Activated effector memory CD4-positive, alpha-beta T cell treated with anti-CD3 and anti-CD28 coated beads, Interleukin-2, amount 50 U/mL, for 16 hours (primary cell): Measurements from ENCODE around the gene TSC22D1.
"Not testable (repeated sequence)": the region's sequence is repeated elsewhere in the genome, so short reads cannot be mapped to it uniquely, and the experiment has no call there.

Experiments
- DNase-seq: peaks from one replicate; pipeline ENCODE4 v3.0.0-alpha.2; 2020

The TSC22D1 gene

GRCh38 chr13:44575741-44576350 lies at the start of gene TSC22D1:
TSC22D1 (minus strand) TSS chr13:44576330; CDS start chr13:44576074, 256 bp downstream.
- DNase-seq: peak; percentile 87

GRCh38 chr13:44622708-44623107 lies 46.6 kb upstream of the TSC22D1 start:
- DNase-seq: no peak

DNA sequence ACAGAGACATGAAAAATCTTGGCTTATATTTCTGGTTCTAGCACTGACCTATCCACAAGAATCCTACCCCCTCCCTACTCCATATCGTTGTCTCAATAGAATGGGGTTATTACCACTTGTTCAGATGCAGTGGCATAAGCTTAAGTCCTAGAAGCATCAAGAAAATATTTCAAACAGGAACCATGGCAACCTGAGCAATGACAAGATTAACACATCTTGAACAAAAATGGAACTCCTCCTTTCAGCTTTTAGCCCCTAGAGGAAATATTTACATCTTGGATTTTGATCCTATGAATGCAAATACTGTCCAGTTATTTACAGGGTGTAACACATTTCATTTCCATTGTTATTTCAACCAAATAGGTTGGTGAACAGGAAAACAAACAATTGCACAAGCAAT lies 46.1 kb upstream of the TSC22D1 start:
- DNase-seq: no peak

GRCh38 chr13:44620057-44620456 lies 43.9 kb upstream of the TSC22D1 start:
- no peak for DNase-seq

DNA sequence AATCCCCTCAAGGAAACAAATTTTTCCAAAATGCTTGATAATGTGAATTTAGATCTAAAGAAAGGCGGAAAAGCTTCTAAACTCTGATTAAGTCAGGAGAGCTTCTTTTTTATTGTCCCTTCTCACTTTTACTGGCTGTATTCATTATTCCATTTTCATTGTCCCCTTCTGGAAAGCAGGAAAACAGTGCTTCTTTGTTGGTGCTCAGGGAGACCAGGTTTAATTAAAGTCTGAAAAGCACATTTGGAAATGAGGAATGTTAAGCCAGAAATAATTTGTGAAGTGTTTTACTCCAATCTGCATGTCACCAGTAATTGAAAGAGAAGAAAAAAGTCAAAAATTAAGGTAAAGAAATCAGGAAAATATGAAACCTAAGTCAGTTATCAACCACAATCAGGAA lies 43.5 kb upstream of the TSC22D1 start:
- no peak for DNase-seq

- DNase-seq: no peak
Observed at GRCh38 chr13:44618326-44618725, 42.2 kb upstream of the TSC22D1 start.

DNA sequence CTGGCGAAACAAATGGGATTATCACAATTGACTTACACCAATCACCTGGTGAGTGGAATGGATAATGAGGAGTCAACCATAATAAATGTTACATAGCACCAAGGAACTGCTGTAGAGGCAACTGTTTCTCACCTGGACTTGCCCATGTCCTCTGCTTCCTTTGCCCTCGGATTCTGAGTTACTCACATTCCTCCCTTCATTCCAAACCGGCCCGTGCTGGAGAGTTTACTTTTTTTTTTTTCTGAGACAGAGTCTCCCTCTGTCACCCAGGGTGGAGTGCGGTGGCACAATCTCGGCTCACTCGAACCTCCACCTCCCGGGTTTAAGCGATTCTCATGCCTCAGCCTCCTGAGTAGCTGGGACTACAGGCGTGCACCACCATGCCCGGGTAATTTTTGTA lies 41.5 kb upstream of the TSC22D1 start:
- DNase-seq: no peak

- DNase-seq: no peak
Observed at GRCh38 chr13:44609137-44609536, 33.0 kb upstream of the TSC22D1 start.

- DNase-seq: no peak
Observed at GRCh38 chr13:44605721-44606120, 29.6 kb upstream of the TSC22D1 start.

DNA sequence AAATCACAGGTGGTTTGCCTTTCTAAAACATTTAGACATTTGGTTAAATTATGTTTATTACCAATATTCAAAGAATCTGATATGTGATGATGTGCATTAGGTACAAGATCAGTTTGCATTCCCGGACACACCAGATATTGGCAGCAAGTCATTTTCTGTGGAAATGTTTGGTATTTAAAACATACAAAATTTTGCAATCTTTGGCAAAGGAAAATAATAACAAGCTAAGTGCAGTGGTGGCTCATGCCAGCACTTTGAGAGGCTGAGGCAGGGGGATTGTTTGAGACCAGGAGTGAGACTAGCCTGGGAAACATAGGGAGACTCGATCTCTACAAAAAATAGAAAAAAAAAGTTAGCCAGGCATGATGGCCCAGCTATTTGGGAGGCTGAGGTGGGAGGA lies 29.1 kb upstream of the TSC22D1 start:
- DNase-seq: no peak

DNA sequence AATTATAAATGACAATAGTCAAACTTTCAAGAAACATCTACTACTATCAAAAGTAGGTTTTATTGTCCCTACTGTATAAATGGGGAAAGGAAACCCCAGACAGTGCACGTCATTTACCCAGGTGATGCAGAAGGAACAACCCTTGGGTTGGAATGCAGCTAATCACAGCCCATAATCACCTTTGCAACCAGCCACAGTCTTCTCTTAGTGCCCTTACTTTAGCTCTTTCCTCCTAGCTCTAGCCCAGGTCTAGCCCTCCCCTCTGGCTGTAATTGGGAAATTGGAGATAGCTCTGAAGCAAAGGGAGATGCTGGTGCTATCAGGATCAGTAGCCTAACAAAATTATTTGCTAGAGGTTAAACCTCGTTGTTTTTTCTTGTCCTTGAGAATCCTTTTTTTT lies 25.5 kb upstream of the TSC22D1 start:
- DNase-seq: no peak

DNA sequence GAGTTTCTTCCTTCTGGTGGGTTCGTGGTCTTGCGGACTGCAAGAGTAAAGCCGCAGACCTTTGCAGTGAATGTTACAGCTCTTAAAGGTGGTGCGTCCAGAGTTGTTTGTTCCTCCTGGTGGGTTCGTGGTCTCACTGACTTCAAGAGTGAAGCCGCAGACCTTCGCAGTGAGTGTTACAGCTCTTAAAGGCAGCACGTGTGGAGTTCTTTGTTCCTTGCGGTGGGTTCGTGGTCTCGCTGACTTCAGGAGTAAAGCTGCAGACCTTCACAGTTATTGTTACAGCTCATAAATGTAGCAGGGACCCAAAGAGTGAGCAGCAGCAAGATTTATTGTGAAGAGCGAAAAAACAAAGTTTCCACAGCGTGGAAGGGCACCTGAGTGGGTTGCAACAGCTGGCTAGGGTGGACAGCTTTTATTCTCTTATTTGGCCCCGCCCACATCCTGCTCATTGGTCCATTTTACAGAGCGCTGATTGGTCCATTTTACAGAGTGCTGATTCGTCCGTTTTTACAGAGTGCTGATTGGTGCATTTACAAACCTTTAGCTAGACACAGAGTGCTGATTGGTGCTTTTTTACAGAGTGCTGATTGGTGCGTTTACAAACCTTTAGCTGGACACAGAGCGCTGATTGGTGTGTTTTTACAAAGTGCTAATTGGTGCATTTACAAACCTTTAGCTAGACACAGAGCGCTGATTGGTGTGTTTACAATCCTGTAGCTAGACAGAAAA lies 17.9 kb upstream of the TSC22D1 start:
- not testable (repeated sequence) for DNase-seq

DNA sequence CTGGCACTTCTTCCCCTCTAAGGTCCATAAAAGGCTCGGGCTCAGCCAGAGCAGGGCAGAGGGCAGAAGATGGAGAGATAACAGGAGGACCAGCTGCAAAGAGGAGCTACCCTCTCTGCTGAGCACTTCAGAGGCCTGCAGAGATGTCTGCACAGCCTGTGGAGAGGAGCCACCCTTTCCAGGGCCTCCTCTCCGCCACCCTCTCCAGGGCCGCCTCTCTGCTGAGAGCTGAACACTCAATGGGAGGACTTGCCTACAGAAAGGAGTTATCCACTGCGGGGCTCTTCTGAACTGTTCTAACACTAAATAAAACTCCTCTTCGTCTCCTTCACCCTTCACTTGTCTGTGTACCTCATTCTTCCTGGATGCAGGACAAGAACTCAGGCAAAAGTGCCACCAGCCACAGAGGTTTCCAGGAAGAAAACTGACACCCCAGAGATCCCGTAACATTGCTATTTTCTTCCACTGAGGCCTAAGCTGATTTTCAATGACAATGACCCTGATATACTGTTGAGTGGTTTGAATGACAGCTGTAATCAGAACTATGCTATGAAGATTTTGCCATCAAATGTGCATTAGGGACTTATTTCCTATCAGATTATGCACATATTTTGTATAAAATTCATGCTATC lies 16.2 kb upstream of the TSC22D1 start:
- DNase-seq: no peak

DNA sequence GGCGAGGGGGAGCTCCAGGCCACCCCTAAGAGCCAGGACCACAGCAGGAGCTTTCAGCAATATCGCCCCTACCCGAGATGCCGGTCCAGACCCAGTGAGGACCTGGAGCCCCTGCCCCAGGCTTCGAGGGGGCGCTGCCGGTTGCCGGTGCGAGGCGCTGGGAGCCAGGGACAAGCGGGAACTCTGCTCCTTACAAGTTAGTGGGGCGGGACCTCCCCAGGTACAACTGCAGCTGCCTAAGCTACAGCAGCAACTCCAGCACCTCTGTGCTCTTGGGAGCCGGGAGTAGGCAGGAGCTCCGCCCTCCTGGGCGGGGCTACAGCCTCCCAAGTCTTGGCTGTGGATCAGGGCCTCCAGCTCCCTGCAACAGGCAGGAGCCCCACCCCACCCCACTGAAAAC lies 15.2 kb upstream of the TSC22D1 start:
- DNase-seq: no peak

DNA sequence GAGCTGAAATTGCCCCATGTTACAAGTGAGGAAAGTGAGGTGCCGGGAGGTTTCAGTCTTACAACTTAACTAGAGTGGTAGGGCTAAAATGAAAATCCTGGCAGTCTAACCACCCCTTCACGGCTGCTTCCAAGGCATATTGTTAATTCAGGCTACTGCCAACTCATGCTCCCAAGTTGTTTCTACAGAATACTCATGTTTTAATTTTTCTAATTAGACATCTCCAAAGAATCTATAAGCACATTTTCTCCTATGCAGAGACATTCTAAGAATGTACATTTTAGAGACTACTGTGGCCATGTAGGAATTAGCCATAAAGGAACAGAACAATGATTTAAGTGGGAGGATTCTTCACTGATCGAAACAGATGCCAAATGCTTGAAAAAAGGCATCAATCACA lies 7.0 kb upstream of the TSC22D1 start:
- DNase-seq: no peak

- no peak for DNase-seq
Observed at GRCh38 chr13:44578067-44578400, 1.9 kb upstream of the TSC22D1 start.

DNA sequence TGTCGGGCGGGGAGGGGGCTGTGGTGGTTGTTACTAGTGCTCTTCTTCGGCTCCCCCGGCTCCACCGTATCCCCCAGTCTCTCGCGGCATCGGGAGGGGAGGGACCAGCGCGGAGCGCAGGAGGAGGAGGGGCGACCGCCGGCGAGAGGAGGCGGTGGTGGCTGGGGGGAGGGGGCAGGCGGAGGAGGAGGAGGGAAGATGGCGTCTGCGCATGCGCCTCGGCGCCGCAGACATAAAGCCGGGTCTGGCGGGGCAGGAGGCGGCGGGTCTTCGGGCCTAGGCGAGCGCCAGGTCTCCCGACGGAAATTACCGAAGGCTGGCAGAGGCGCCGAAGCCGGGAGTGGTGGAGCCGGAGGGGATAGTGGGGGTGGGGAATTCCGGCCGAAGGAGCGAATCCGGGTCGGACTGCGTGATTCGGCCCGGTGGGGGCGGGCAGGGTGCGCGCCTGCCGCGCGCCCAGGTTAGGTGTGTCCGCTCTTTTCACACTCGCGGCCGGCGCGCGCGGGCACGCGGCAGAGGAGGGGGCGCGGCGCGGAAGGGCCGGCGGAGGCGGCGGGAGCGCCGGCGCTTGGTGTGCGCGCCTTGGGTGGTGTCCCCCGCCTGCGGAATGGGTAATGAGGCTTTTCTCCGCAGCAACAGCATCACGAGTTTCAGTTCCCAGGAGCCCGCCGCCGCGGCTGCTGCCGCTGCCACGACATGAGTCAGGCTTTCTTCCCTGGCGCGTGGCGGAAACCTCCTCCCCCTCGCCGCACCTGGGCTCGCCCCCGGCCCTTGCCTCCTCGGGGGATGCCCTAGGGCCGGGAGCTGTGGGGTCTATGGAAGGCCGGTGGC lies 1.3 kb upstream of the TSC22D1 start:
- peak; percentile 98 for DNase-seq

- DNase-seq: peak; percentile 76
Observed at GRCh38 chr13:44576351-44577235, 463 bp upstream of the TSC22D1 start.

DNA sequence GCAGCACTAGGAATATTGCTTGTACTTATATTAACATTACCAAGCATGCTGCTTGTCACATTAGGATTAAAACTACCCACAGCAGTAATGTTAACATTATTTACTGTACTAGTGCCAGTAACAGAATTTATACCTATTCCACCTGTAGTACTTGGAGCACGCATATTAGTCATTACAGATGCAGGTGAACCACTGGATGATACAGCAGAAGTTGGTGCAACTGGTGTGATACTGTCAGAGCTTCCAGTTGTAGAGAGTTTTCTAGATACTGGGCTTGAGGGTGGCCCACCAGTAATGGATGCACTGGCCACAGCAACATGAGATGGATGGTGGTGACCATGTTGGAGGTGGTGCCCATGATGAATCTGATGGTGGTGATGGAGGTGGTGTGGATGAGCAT lies 1.1 kb downstream of the TSC22D1 start:
- DNase-seq: no peak

DNA sequence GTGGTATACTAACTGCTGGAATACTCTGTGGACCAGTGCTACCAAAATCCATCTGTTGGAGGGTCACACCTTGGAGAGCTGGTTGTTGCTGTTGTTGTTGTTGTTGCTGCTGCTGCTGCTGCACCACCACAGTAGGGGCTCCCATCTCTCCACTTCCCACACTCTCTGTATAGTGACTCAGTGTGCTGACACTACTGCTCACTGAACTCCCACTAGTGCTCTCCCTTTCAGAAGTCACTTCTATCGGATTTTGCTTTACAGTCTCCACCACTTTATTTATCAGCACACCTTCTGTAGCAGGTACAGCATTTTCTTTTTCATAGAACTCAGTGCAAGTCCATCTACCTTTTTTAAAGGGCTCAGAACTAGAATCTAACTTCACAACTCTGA lies 1.7 kb downstream of the TSC22D1 start:
- DNase-seq: no peak

DNA sequence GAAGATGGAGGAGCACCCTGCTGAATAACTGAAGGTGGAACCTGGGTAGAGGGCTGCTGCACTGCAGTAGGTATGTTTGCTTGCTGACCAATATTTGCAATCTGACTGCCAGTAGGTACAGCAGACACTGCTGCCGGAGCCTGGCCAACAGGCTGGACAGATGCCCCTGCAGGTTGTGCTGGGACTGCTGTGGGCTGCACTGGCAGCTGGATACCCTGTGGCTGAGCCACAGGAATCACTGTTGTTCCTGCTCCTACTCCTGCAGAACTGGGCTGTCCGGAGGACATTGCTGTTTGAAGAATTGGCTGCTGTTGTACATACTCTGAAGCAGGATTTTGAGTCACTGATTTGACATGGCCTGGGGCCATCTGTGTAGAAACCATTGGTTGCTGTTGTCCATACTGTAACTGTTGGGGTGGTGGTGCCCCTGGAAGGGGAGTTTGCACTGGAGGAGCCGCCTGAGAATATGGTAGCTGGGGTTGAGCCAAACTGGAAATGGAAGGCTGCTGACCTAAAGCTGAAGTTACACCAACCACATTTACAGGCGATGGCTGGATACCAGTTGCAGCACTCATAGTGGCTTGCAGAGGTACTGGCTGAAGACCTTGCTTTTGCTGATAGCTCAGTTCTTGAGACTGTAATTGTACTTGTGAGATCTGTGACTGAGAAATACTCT lies 2.2 kb downstream of the TSC22D1 start:
- no peak for DNase-seq

DNA sequence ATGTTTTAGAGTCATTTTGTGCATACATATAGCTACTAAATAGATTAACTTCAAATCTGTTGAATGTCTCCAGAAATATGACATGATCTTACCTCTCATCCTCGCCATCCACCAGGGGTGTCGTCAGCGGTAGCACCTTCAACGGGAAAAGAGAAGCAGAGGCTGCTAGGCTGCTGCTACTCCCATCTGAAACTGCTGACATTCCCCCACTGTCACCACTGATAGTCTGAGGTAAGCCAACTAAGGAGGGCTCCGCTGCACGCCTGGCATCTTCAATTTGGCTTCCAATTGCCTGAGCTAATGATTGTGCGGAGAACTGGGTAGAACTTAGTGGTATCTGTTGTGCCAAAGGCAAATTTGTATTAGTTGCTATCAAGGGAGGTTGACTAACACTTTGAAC lies 3.1 kb downstream of the TSC22D1 start:
- no peak for DNase-seq
